ENCODE data around the gene KIF1A. TPM values are rescaled to one million over a fixed set of nuclear protein-coding genes. Genes with fewer than 3 reads are reported as not detected.

KIF1A gene
- total RNA-seq, 4 donors from 2014 or later: 1.7 to 4.1 (median 3.4) TPM

DNA sequence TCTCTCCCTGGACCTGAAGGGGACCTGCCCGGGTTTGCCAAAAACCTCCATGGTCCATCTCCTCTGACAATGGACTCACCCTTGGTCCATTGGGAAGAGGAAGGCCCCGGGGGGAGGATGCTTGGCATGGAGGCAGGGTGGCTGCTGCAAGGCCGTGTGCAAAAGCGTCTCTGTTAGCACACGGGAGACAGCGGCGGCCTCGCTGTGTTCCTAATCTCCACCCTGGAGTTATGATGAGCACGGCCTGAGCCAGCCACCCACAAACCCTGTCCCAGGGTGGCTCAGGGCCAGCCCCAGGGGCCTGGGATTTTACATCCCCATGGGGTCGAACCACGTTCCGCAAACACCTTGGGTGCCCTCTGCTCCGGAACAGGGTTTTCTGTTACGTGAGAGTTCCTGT, 92.6 kb downstream of the KIF1A start:
- no peaks in the 10 kb centered on the region for H3K36me3 ChIP-seq
- H3K27ac ChIP-seq (replicated peaks in 1 of 4): no peak overlapping the region
- H3K9me3 ChIP-seq: no peaks in the 10 kb centered on the region
- H3K27me3 ChIP-seq: peaks cover 0 to 32% (median 0%) of the 10 kb centered on the region in 4 donors
- WGBS: 85% methylated on average over 8 of the region's 14 CpGs
- no peak for DNase-seq (ENCODE audit: extremely low spot score)
- TF ChIP-seq EP300 (IDR thresholded peaks at IDR 0.05): no peak
- TF ChIP-seq POLR2A (IDR thresholded peaks at IDR 0.05; ENCODE audit: low read depth): no peak
- TF ChIP-seq POLR2AphosphoS5 (IDR thresholded peaks at IDR 0.05): no peak
- TF ChIP-seq, protein P1, sequence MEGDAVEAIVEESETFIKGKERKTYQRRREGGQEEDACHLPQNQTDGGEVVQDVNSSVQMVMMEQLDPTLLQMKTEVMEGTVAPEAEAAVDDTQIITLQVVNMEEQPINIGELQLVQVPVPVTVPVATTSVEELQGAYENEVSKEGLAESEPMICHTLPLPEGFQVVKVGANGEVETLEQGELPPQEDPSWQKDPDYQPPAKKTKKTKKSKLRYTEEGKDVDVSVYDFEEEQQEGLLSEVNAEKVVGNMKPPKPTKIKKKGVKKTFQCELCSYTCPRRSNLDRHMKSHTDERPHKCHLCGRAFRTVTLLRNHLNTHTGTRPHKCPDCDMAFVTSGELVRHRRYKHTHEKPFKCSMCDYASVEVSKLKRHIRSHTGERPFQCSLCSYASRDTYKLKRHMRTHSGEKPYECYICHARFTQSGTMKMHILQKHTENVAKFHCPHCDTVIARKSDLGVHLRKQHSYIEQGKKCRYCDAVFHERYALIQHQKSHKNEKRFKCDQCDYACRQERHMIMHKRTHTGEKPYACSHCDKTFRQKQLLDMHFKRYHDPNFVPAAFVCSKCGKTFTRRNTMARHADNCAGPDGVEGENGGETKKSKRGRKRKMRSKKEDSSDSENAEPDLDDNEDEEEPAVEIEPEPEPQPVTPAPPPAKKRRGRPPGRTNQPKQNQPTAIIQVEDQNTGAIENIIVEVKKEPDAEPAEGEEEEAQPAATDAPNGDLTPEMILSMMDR (IDR thresholded peaks at IDR 0.05): no peak
- no peak overlapping the region for H3K4me3 ChIP-seq
- intact Hi-C loops (cut with DNase I): no loop called here
- no peaks in the 10 kb centered on the region for H3K4me1 ChIP-seq

DNA sequence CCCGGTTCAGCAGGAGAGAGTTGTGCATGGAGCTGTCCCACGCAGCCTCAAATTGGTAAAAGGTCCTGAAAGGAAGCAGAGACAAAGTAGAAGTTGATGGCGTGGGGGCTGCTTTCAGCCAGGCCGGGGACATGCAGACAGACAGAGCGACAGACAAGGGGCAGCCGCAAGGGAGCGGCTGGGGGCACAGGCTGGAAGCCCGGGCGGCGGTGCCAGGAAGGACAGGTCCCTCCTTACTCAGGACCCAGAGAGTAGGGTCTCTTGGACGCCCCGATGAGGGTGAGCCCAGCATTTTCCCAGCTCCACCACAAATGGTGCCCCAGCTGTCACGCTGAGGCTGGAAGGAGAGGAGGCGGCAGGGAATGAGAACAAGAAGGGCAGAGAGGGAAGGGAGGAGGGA, 93.1 kb downstream of the KIF1A start:
- Histone ChIP-seq H3K27ac (replicated peaks in 1 of 4) (no peak overlapping the region), H3K9me3 (no peaks in the 10 kb centered on the region), H3K36me3 (no peaks in the 10 kb centered on the region), H3K4me3 (no peak overlapping the region), H3K27me3 (peaks cover 0 to 32% (median 0%) of the 10 kb centered on the region in 4 donors), H3K4me1 (no peaks in the 10 kb centered on the region)
- WGBS: 87% methylated on average over 14 of the region's 14 CpGs
- no peak for DNase-seq (ENCODE audit: extremely low spot score)
- TF ChIP-seq POLR2A (IDR thresholded peaks at IDR 0.05; ENCODE audit: low read depth) (no peak), POLR2AphosphoS5 (IDR thresholded peaks at IDR 0.05) (no peak), EP300 (IDR thresholded peaks at IDR 0.05) (no peak)
- TF ChIP-seq, protein P1 (IDR thresholded peaks at IDR 0.05): no peak
- intact Hi-C loops (cut with DNase I): no loop called here

DNA sequence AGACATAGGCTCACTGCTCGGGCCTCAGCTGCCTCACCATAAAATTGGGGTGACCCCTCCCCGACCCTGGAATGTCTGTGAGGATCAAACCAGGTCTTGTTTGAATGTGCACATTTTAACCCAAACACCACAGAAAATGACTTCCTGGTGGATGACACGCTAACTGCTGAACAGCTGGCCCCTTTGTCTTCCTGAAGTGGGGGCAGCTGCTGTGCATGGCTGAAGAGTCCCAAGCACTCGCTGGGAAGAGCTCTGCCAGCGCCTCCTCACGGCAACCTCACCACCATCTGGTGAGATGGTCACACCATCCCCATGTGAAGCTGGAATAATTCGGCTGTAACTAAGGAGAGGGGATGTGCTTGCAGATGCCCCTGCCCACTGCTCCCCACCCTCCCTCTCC, 94.3 kb downstream of the KIF1A start:
- intact Hi-C loops (cut with DNase I): no loop called here
- TF ChIP-seq, protein P1 (IDR thresholded peaks at IDR 0.05): no peak
- TF ChIP-seq POLR2AphosphoS5 (IDR thresholded peaks at IDR 0.05) (no peak), EP300 (IDR thresholded peaks at IDR 0.05) (no peak), POLR2A (IDR thresholded peaks at IDR 0.05; ENCODE audit: low read depth) (no peak)
- no peak for DNase-seq (ENCODE audit: extremely low spot score)
- WGBS: 67% methylated on average over 6 of the region's 7 CpGs
- Histone ChIP-seq H3K36me3 (no peaks in the 10 kb centered on the region), H3K27me3 (peaks cover 0 to 22% (median 0%) of the 10 kb centered on the region in 4 donors), H3K4me1 (no peaks in the 10 kb centered on the region), H3K27ac (replicated peaks in 1 of 4) (no peak overlapping the region), H3K9me3 (no peaks in the 10 kb centered on the region), H3K4me3 (no peak overlapping the region)

DNA sequence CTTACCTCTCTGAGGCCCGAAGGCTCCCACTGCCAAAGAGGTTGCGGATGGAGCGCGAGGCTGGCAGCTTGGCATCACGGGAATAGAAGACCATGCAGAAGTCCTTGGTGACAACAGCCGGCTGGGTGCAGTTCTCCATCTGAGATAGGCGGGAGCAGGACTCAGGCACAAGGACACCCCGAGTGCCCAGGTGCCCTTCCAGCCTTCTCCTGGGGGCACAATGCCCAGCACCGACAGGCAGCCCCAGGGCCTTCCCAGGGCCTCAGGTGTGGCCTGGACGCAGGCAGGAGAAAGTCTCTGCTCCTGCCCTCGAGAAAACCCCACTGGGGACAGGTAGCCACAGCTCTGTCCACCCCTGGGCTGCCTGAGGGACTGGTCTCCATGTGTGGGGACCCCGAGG, 94.8 kb downstream of the KIF1A start:
- TF ChIP-seq EP300 (IDR thresholded peaks at IDR 0.05) (no peak), POLR2A (IDR thresholded peaks at IDR 0.05; ENCODE audit: low read depth) (no peak), POLR2AphosphoS5 (IDR thresholded peaks at IDR 0.05) (no peak)
- TF ChIP-seq, protein P1 (IDR thresholded peaks at IDR 0.05): no peak
- Histone ChIP-seq H3K4me3 (no peak overlapping the region), H3K9me3 (no peaks in the 10 kb centered on the region), H3K4me1 (no peaks in the 10 kb centered on the region), H3K36me3 (no peaks in the 10 kb centered on the region), H3K27ac (replicated peaks in 1 of 4) (no peak overlapping the region), H3K27me3 (peaks cover 0 to 18% (median 0%) of the 10 kb centered on the region in 4 donors)
- 78% methylated on average over 5 of the region's 12 CpGs for WGBS
- no peak for DNase-seq (ENCODE audit: extremely low spot score)
- intact Hi-C loops (cut with DNase I): no loop called here

DNA sequence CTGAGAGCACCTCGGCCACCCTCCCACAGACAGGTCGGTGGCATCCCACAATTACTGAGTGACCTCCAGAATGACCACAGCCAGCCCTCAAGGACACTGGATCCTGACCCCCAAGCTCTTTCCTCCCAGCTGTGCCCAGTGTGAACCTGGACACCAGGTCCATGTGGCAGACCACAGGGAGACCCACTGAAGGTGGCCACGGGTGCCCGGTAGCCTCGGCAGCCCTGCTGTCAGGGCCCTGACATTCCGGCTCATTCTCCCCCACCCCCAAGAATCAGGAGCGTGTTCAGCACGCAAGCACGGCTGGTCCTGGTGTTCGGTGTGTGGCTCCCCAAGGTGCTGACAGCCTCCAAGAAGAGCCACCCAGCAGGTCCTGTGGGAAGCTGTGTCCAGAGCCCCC, 95.6 kb downstream of the KIF1A start:
- no peaks in the 10 kb centered on the region for H3K4me1 ChIP-seq
- DNase-seq (ENCODE audit: extremely low spot score): no peak
- H3K27ac ChIP-seq (replicated peaks in 1 of 4): no peak overlapping the region
- H3K27me3 ChIP-seq: peaks cover 0 to 9% (median 0%) of the 10 kb centered on the region in 4 donors
- H3K9me3 ChIP-seq: no peaks in the 10 kb centered on the region
- WGBS: 94% methylated on average over 9 of the region's 10 CpGs
- intact Hi-C loops (cut with DNase I): no loop called here
- no peaks in the 10 kb centered on the region for H3K36me3 ChIP-seq
- H3K4me3 ChIP-seq: no peak overlapping the region
- TF ChIP-seq POLR2A (IDR thresholded peaks at IDR 0.05; ENCODE audit: low read depth): no peak
- TF ChIP-seq, protein P1 (IDR thresholded peaks at IDR 0.05): no peak
- TF ChIP-seq POLR2AphosphoS5 (IDR thresholded peaks at IDR 0.05): no peak
- no peak for TF ChIP-seq EP300 (IDR thresholded peaks at IDR 0.05)
